Skin epidermis (tissue), 12 donors: ENCODE results near the gene TOPAZ1.

Experiments used
- H3K27ac ChIP-seq, 21 experiments: fragments of 200-600 bp; sonication (generic) in 11 of 21; one replicate each; pipeline ENCODE4 v1.5.0; 2020; ENCODE audit warnings: mild to moderate bottlenecking in 3 of 21, inconsistent platforms in 2 of 21, moderate library complexity in 2 of 21
- H3K4me3 ChIP-seq, 7 experiments: fragments of 200-600 bp; sonication (generic) in 2 of 7; one replicate each; pipeline ENCODE4 v1.5.0; 2020; ENCODE audit warnings: inconsistent platforms in 2 of 7, mild to moderate bottlenecking in 2 of 7, moderate library complexity in 1 of 7

TOPAZ1 gene

DNA sequence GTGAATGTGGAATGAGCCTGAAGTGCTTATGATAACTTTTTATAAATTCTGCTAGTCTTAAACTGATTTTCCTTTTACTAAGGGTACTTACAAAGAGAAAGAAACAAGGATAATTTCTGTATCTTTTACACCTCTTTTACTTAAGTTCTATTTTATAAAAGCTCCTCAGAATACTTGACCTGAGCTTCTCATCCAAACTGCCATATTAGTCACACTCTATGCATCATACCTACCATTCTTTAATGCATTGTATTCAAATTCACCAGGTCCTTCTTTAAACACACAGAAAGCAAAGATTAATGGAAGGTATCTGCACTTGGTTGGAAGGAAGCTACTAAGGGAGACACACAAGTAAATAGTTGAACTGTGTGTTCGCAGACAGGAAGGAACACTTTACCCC, 1.6 kb upstream of the TOPAZ1 start:
- no peak overlapping the region for H3K4me3 ChIP-seq
- H3K27ac ChIP-seq, result no peak overlapping the region

DNA sequence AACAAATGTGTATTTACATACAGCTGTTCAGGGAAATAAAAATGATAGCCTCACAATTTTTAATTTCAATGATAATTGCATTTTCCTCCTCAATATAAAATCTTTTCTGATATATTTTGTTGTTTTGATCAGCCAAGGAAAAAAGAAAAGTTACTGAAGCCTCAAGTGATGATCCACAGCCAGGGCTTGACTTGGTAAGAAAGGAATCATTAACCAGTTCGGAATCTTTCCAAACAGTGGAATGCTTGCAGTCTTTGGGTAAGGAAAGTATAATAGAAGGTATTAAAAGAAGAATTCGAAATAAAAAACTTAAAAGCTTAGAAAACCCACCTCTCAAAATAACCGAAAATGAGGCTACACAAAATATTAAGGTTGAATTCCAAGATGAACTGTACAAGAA, 1.0 kb downstream of the TOPAZ1 start:
- H3K4me3 ChIP-seq, result no peak overlapping the region
- no peak overlapping the region for H3K27ac ChIP-seq

DNA sequence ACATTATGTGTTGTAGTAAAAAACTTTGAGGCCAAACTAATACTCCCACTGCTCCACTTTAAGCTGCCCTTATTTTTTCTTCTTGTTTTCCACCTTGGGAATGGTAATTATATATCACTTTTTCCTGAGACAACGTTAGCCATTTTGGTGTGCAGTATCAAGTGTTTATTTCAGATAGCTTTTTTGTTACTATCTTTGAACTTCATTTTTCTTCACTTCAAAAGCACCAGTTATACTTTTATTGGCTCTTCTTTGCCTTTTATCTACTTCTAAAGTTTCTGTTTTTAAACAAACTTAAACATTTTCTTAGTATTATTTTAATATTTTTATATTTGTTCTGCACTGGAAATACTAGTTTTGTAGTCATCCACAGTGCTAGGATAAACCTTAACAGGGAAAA, 6.5 kb downstream of the TOPAZ1 start:
- Histone ChIP-seq H3K4me3 (no peak overlapping the region), H3K27ac (no peak overlapping the region)

DNA sequence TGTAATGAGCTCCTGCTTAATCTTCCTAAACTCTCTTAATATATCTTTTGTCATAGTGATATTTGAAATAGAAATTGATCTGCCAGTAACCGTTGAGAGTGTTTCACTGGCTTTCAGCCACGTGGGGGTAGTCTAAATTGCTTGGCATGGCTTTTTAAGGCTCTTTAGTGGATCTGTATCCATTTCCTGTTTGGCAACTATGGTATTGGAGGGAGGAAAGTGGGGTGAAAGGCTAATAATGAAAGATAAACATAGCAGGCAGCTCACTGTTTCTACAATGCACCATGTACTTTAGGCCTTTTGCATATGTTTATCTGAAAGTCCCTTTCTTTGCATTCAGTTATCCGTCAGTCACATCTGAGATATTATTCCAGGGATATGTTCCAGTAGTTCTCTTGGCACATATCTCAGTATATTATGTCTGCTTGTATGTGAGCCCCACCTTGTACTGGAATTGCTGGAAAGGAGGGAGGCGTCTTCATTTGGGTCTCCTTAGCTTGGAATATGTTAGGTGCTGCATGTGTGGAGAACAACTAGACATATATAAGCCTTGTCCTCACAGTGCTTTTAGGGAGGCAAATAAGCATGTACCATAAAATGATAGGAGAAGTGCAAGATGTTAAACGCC, 10.8 kb downstream of the TOPAZ1 start:
- H3K27ac ChIP-seq, result no peak overlapping the region
- H3K4me3 ChIP-seq, result no peak overlapping the region

DNA sequence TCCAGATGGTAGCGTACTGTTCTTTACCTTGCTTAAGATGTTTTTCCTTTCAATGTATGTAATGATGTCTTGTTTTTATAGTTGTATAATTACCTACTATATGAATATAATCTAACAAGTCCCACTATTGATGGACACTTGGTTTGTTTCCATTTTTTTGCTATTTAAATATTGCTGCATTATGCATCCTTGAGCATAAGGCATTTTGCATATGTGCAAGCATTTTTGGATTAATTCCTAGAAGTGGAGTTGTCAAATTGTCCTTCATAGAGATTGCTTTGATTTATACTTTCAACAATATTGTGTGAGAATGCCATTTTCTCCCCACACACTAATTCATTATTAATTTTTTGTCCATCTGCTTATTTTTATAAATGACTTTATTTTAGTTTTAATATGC, 17.7 kb downstream of the TOPAZ1 start:
- no peak overlapping the region for H3K27ac ChIP-seq
- no peak overlapping the region for H3K4me3 ChIP-seq

DNA sequence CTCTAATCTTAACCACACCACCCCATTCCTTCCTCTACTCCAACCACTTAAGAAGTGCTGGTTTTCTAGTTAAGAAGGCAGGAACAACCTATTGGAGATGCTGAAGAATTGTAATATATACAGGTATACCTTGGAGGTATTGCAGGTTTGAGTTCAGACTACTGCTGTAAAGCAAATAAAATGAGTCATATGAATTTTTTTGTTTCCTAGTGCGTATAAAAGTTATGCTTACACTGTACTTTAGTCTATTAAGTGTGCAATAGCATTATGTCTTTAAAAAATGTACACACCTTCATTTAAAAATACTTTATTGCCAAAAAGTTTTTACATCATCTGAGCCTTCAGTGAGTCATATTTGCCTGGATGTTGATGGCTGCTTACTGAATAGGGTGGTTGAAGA, 22.5 kb downstream of the TOPAZ1 start:
- Histone ChIP-seq H3K27ac (no peak overlapping the region), H3K4me3 (no peak overlapping the region)

DNA sequence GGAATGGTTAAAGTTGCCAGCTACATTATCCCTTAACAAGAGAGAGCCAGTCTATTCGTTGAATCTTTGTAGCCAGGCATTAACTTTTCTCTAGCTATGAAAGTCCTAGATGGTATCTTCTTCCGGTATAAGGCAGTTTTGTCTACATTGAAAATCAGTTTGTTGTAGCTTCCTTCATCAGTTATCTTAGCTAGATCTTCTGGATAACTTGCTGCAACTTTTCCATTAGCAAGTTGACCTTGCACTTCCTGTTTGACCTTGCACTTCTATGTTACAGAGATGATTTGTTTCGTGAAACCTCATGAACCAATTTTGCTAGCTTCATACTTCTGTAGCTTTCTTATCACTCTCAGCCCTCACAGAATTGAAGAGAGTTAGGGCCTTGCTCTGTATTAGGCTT, 24.1 kb downstream of the TOPAZ1 start:
- no peak overlapping the region for H3K27ac ChIP-seq
- H3K4me3 ChIP-seq, result no peak overlapping the region

DNA sequence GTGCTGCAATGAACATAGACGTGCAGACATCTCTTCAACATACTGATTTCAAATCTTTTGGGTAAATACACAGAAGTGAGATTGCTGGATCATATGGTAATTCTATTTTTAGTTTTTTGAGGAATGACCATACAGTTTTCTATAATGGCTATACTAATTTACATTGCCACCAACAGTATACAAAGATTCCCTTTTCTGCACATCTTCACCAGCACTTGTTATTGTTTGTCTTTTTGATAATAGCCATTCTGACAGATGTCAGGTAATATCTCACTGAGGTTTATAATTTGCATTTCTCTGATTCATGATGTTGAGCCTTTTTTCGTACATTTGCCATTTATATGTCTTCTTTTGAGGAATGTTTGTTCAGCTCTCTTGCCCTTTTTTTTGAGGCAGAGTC, 30.5 kb downstream of the TOPAZ1 start:
- Histone ChIP-seq H3K27ac (no peak overlapping the region), H3K4me3 (no peak overlapping the region)

DNA sequence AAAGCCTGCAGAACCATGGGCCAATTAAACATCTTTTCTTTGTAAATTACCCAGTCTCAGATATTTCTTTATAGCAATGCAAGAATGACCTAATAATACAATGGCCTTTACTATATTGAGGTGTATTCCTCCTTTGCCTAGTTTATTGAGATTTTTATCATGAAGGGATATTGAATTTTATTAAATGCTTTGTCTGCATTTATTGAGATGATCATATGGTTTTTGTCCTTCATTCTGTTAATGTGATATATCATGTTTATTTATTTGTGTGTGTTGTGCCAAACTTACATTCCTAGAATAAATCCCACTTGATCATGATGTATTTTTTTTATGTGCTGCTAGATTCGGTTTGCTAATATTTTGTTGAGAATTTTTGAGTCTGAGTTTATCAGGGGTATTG, 36.2 kb downstream of the TOPAZ1 start:
- Histone ChIP-seq H3K27ac (no peak overlapping the region), H3K4me3 (no peak overlapping the region)

DNA sequence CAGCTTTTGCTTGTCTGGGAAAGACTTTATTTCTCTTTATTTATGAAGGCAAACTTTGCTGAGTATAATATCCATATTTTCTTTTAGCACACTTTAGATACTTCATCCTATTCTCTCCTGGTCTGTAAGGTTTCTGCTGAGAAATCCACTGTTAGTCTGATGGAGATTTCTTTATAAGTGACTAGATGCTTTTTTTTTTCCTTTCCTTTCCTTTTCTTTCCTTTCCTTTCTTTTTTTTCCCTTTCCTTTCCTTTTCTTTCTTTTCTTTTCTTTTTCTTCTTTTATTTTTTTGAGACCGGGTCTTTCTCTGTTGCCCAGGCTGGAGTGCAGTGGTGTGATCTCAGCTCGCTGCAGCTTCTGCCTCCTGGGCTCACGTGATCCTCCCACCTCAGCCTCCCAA, 38.4 kb downstream of the TOPAZ1 start:
- Histone ChIP-seq H3K27ac (no peak overlapping the region), H3K4me3 (no peak overlapping the region)

DNA sequence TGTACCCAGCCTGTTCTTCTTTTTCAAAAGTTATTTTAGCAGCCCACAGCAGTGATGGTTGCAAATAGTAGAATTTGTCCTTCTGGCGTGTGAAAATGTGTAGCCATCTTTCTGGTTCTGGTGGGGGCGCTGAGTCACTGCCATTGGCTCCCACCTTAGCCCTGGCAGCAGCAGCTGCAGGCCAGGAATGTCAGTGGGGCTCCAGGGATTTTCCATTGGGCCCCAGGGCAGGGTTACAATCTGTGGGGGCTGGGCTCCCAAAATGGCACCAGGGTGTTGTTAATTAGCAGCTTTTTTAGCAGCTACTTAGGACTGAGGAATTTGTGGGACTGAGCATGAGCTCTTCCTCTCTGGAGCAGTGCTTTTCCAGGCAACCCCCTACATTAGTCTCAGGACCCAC, 38.9 kb downstream of the TOPAZ1 start:
- Histone ChIP-seq H3K27ac (no peak overlapping the region), H3K4me3 (no peak overlapping the region)

DNA sequence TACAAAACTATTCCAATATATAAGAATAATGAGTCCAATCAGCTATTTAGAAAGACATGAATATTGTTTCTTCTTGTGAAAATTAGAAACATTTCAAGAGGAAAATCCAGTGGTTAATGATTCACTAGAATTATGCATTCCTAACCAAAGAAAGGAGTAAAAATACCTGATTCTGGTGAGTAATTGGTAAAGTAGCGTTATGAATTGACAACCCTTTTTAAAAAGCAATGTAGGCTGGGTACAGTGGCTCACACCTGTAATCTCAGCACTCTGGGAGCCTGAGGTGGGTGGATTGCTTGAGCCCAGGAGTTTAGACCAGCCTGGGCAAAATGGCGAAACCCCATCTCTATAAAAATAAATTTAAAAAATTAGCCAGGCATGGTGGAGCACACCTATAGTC, 43.3 kb downstream of the TOPAZ1 start:
- no peak overlapping the region for H3K4me3 ChIP-seq
- no peak overlapping the region for H3K27ac ChIP-seq

DNA sequence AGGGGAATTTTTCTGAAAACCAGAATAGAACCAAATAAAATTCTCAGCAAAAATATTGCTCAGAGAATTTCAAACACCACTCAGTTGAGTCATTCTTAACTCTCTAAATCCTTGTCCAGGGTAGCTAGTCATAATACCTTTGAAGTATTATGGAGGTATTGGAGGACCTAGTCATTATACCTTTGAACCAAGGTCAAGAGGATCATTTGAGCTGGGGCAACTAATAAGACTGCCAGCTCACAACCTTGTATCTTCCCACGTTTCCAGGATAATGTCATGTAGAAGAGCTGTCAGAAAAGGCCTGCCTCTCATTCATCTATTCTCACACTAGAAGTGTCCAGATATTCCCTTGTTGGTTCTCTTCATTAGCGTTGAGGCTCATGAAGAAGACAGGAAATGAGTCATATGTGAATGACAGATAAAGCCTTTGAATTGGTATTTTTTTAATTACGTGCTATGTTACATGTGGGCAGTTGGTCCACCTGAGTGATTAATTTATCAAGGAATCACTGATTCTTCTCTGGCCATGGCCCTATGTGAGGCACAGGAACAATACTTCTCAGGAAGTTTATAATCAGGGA, 48.3 kb downstream of the TOPAZ1 start:
- Histone ChIP-seq H3K4me3 (no peak overlapping the region), H3K27ac (no peak overlapping the region)

DNA sequence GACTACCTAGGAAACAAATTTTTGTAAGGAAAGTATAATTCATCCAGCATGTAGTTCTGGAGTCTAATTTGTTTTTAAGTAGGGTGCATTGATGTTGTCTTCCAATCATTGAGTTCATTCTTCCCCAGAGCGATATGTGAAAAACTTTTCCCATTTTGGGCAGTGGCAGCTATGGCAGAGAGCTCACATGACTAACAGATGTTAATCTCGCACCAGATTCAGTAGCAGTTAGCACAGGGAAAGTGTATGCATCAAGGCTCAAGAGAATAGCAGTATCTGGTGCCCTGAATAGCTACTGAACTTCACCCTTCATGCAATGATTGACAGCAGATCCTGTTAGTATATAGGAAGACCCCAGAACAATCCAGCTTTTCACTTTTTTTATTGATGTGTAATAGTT, 50.6 kb downstream of the TOPAZ1 start:
- Histone ChIP-seq H3K4me3 (no peak overlapping the region), H3K27ac (no peak overlapping the region)

DNA sequence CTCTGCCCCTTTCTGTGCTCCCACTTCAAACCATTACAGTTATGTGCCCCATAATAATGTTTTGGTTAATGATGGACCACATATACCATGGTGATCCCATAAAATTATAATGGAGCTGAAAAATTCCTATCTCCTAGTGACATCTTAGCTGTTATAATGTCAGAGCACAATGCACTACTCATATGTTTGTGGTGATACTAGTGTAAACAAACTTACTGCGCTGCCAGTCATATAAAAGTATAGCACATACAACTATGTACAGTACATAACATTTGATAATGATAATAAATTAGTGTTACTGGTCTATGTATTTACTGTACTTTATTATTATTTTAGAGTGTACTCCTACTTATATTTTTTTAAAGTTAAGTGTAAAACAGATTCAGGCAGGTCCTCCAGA, 51.3 kb downstream of the TOPAZ1 start:
- H3K4me3 ChIP-seq, result no peak overlapping the region

DNA sequence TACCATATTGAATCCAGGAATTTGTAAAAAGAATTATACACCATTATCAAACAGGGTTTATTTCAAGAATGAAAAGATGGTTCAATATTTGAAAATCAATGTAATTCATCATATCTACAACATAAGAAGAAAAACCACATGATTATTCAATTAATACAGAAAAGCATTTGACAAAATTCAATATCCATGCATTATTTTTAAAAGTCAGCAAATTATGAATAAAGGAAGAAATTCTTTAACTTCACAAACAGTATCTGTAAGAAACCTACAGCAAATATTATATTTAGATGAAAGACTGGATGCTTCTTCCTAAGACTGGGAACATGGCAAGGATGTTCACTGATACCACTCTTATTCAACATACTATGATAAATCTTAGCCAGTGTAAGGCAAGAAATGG, 55.6 kb downstream of the TOPAZ1 start:
- Histone ChIP-seq H3K4me3 (no peak overlapping the region), H3K27ac (no peak overlapping the region)

More for the DNA sequence above, 51.3 kb downstream of the TOPAZ1 start:
- no peak overlapping the region for H3K27ac ChIP-seq

DNA sequence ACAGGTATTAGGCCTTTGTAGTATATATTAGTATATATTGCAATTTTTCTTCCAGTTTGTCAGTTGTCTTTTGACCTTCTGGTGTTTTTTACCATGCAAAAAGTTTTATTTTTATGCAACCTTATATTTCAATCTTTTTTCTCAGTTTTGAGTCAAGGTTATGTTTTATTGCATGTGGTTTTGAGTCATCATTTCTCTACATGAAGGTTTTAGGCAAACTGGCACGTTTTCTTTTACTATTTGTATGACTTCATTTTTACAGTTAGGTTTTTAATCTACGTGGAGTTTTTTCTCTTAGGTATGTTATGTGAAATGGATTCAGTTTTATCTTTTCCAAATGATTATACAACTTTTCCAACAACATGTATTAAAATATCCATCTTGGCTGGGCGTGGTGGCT, 60.1 kb downstream of the TOPAZ1 start:
- H3K4me3 ChIP-seq, result no peak overlapping the region
- H3K27ac ChIP-seq, result no peak overlapping the region

DNA sequence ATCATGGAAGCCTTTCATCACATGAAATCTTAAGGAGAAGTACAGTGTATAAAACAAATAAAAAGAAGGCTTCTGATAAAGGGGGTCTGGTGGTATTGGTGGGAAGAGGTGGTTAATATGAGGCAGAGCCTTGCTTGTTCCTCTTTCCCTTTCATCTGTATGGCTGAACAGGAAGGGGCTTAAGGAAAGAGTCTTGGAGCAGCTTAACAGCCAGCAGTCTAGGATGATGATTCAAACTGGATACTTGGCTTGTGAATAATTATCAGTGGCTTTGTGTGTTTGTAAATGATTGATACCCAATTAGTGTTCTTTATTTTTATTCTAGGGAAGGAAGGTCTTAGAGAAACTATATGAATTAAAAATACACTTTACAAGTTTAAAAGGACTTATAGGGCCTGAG, 67.8 kb downstream of the TOPAZ1 start:
- no peak overlapping the region for H3K27ac ChIP-seq
- H3K4me3 ChIP-seq, result no peak overlapping the region

DNA sequence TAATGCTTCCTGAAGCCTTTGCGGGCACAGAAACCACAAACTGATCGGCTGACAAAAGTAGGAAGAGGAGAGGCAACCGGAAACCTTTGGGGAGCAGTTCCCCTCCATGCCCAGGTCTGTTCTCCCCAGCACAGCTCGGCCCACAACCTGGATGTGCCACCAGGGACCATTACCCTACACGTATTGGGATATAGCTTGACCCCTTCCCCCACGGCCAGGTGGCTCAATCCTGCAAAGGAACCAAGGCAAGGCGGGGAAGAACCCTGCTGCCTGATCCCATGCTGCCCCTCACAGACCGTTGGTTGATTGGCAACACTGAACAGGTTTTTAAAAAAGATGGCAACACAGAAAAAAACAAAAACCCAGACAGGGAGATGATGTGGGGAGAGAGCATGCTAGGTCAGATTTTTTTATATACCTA, 77.2 kb downstream of the TOPAZ1 start:
- no peak overlapping the region for H3K27ac ChIP-seq
- no peak overlapping the region for H3K4me3 ChIP-seq

DNA sequence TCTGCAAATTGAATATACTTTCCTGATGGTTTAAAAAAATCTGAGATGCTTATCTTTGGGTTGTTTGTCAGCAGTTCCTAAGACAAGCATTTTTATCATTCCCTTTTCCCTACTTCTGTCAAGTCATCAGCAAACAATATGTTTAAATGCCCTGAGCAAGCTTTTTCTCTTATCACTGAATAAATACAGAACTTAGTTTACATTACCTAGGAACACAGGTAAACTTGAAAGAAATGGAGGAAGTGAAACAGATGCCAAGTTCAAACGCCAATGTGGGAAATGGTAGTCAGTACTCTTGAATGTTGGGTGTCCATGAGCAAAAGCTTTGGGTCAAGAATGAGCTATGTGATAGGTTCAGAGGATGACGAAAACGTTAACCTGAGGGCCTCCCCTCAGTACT, 79.6 kb downstream of the TOPAZ1 start:
- Histone ChIP-seq H3K4me3 (no peak overlapping the region), H3K27ac (no peak overlapping the region)

DNA sequence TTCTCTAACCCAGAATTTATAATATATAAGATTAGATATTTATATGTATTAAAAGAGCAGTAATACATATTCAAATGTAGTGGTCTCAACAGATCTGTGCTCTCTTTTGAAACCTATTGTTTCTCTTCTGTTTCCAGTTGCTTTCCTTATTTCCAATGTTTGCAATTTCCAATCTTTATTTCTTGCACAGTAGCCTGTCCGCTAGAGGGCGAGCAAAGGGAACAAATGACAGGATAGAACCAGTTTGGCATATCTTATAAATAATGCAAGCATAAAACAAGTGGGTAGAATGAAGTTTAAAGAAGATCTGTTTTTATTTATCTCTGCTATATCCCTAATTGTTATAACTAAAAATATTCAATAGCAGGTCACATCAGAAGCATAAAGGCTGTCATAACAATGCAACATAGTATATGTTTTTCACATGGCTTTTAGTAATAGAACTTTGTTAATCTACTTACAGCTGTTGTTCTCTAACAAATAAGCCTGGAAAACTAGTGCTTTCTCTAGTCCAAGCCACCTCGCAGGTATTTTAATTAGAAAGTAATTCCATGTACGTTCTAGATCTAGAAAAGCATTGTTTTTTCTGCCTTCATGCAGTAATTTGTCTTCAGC, 81.8 kb downstream of the TOPAZ1 start:
- H3K4me3 ChIP-seq, result no peak overlapping the region

DNA sequence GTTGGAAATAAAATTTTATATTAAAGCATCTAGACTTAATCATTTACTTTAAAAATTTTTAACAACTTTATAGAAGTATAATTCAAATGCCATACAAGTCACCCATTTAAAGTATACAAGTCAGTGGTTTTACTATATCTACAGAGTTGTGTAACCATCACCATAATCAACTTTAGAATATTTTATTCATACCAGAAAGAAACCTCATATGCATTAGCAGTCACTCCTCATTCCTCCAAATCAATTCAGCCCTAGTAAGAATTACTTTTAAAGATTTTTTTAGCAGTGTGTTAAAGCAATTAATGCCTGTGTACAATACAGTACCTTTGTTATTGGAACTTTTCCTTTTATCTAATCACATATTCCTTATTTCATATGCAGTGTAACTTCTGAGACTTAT, 82.9 kb downstream of the TOPAZ1 start:
- Histone ChIP-seq H3K4me3 (no peak overlapping the region), H3K27ac (no peak overlapping the region)

More for the DNA sequence above, 81.8 kb downstream of the TOPAZ1 start:
- H3K27ac ChIP-seq, result no peak overlapping the region
